ENCODE results near the gene TTC27. TPM values are rescaled to one million over a fixed set of nuclear protein-coding genes. Genes with fewer than 3 reads are reported as not detected.
A peak's percentile ranks its signal among the peaks of the same experiment; 100 is the strongest.

Gene TTC27
- total and polyA plus RNA-seq, 8 donors, result 9.9 to 26.9 (median 22.5) TPM

- H3K36me3 ChIP-seq, result peaks cover 0 to 9% of the 10 kb centered on the region in 2 donors
- no peaks in the 10 kb centered on the region for H3K9me3 ChIP-seq
- H3K4me3 ChIP-seq, result no peak overlapping the region
- no peak overlapping the region for H3K27ac ChIP-seq
- DNase-seq (no peak), ATAC-seq (no peak)
- no peaks in the 10 kb centered on the region for H3K27me3 ChIP-seq
- TF ChIP-seq CTCF (IDR thresholded peaks at IDR 0.05), result no peak
- intact Hi-C loops (cut with DNase I), result loop anchor here in 1 of 2 donors (10.0 kb wide), 1 partner anchor 254 kb away; no protein-coding TSS in a partner anchor
- no peaks in the 10 kb centered on the region for H3K4me1 ChIP-seq
Measured at GRCh38 chr2:32770360-32770759, 142.5 kb downstream of the TTC27 start.

GRCh38 chr2:32772638-32773447 is 145.0 kb downstream of the TTC27 start:
- no peak overlapping the region for H3K27ac ChIP-seq
- peak; percentile 41 to 71 for TF ChIP-seq CTCF (IDR thresholded peaks at IDR 0.05)
- intact Hi-C loops (cut with DNase I), result loop anchor here in 1 of 2 donors (10.0 kb wide), 1 partner anchor 252 kb away; no protein-coding TSS in a partner anchor
- H3K36me3 ChIP-seq, result peaks cover 0 to 1% of the 10 kb centered on the region in 2 donors
- DNase-seq, result peak in 2 of 4 donors; percentile 39 to 58
- H3K9me3 ChIP-seq, result no peaks in the 10 kb centered on the region
- no peaks in the 10 kb centered on the region for H3K27me3 ChIP-seq
- no peaks in the 10 kb centered on the region for H3K4me1 ChIP-seq
- H3K4me3 ChIP-seq, result no peak overlapping the region
- peak; percentile 79 for ATAC-seq

GRCh38 chr2:32773448-32773808 is 145.6 kb downstream of the TTC27 start:
- intact Hi-C loops (cut with DNase I), result loop anchor here in 1 of 2 donors (10.0 kb wide), 1 partner anchor 251 kb away; no protein-coding TSS in a partner anchor
- no peak overlapping the region for H3K4me3 ChIP-seq
- H3K9me3 ChIP-seq, result no peaks in the 10 kb centered on the region
- no peaks in the 10 kb centered on the region for H3K27me3 ChIP-seq
- TF ChIP-seq CTCF (IDR thresholded peaks at IDR 0.05), result no peak
- no peak for ATAC-seq
- H3K36me3 ChIP-seq, result peaks cover 0 to 7% of the 10 kb centered on the region in 2 donors
- no peak for DNase-seq
- H3K4me1 ChIP-seq, result no peaks in the 10 kb centered on the region
- no peak overlapping the region for H3K27ac ChIP-seq

GRCh38 chr2:32775954-32776353 is 148.1 kb downstream of the TTC27 start:
- no peaks in the 10 kb centered on the region for H3K27me3 ChIP-seq
- H3K36me3 ChIP-seq, result peaks cover 0 to 29% of the 10 kb centered on the region in 2 donors
- H3K4me3 ChIP-seq, result no peak overlapping the region
- no peak for TF ChIP-seq CTCF (IDR thresholded peaks at IDR 0.05)
- intact Hi-C loops (cut with DNase I), result loop anchor here in 1 of 2 donors (10.0 kb wide), 1 partner anchor 249 kb away; no protein-coding TSS in a partner anchor
- ATAC-seq, result no peak
- DNase-seq, result no peak
- peaks cover 0 to 7% of the 10 kb centered on the region in 2 donors for H3K9me3 ChIP-seq
- H3K4me1 ChIP-seq, result no peaks in the 10 kb centered on the region
- no peak overlapping the region for H3K27ac ChIP-seq

GRCh38 chr2:32777714-32778113 is 149.9 kb downstream of the TTC27 start:
- DNase-seq (no peak), ATAC-seq (no peak)
- Histone ChIP-seq H3K36me3 (peaks cover 0 to 32% of the 10 kb centered on the region in 2 donors), H3K27me3 (no peaks in the 10 kb centered on the region), H3K4me1 (no peaks in the 10 kb centered on the region), H3K27ac (no peak overlapping the region), H3K4me3 (no peak overlapping the region), H3K9me3 (peaks cover 0 to 12% of the 10 kb centered on the region in 2 donors)
- TF ChIP-seq CTCF (IDR thresholded peaks at IDR 0.05), result no peak
- intact Hi-C loops (cut with DNase I), result loop anchor here in 1 of 2 donors (10.0 kb wide), 1 partner anchor 247 kb away; no protein-coding TSS in a partner anchor

Data from left lung (tissue), 10 donors.